Psoas muscle (tissue), 8 donors: ENCODE measurements around the gene TLK2. TPM values are rescaled to one million over a fixed set of nuclear protein-coding genes. Genes with fewer than 3 reads are reported as not detected.

Experiments
- ATAC-seq, 4 donors: fragments of 200-7000 bp; cut with Tn5 transposase; one replicate each; pipeline ENCODE4 v1.9.1; 2020; ENCODE audit warnings: moderate library complexity in 3 of 4, mild to moderate bottlenecking in 2 of 4
- DNase-seq, 2 donors: peaks; one replicate each; pipeline ENCODE4 v3.0.0-alpha.2; 2020
- H3K27ac ChIP-seq: fragments of 200-600 bp; one replicate; pipeline ENCODE4 v1.8.0; 2022
- H3K27me3 ChIP-seq, 3 donors: fragments of 200-600 bp in 1 of 3; one replicate each; pipeline versions ENCODE4 v1.6.1 to v1.8.0; 2013 to 2022; ENCODE audit warnings: low read length in 2 of 3, mild to moderate bottlenecking in 2 of 3, moderate library complexity in 1 of 3; ENCODE audit not compliant: insufficient read depth in 3 of 3
- H3K36me3 ChIP-seq, 2 donors: fragments of 200-600 bp in 1 of 2; one replicate each; pipeline versions ENCODE4 v1.6.1 to v1.8.0; 2013 to 2022; ENCODE audit warnings: low read depth in 1 of 2, mild to moderate bottlenecking in 1 of 2, moderate library complexity in 1 of 2; ENCODE audit not compliant: insufficient read depth in 1 of 2
- H3K4me1 ChIP-seq: fragments of 200-600 bp; one replicate; pipeline ENCODE4 v1.8.0; 2022
- H3K4me3 ChIP-seq: fragments of 200-600 bp; one replicate; pipeline ENCODE4 v1.8.0; 2022; ENCODE audit warnings: mild to moderate bottlenecking
- H3K9me3 ChIP-seq: fragments of 200-600 bp; one replicate; pipeline ENCODE4 v1.8.0; 2022
- CTCF ChIP-seq: fragments of 200-600 bp; IDR thresholded peaks from one replicate; pipeline ENCODE4 v1.8.0; 2022; ENCODE audit warnings: antibody characterized with exemption
- WGBS, 3 donors: extraction: QIAGEN DNeasy Blood & Tissue Kit; methylation state at CpG; one replicate each; pipeline versions ENCODE4 v1.1.6 to v1.1.7; 2013; 5-methylcytosine and 5-hydroxymethylcytosine counted together
- intact Hi-C, 2 donors: fragments of 100-400 bp; cut with DNase I; formaldehyde crosslinking; loops; one replicate each; pipeline versions ENCODE4 v1.11.0 to v1.14.2; 2022
- polyA plus RNA-seq, 3 donors: library from polyadenylated mRNA; stranded (reverse); fragments of 200-250 nt; gene quantifications; one replicate each; pipeline ENCODE4 v1.2.3, GENCODE V29; 2013
- total RNA-seq, 4 donors: library from RNA; stranded (reverse); fragmentation: NEBNext Ultra II Directional in 2 of 4; extraction: Animal tissue kit (Norgen Biotek cat#: 25700) in 2 of 4; gene quantifications; one replicate each; pipeline versions ENCODE4 v1.2.1 to v1.2.4, GENCODE V29; 2021 to 2023
- donor health status: healthy with polysubstance abuse.
- donor health status: DM: no; HTN: no; CAD: no; lungs with moderate emphysema.
- donor health status: Bipolar disorder and iron deficiency.
- donor health status: healthy.
- donor health status: DM: yes; HTN: yes; CAD: no.
- donor health status: DM: no; HTN: no; CAD: no.
- donor health status: DM: no; HTN: no; CAD: no.
- donor health status: DM: yes; HTN: yes; CAD: no.

The TLK2 gene
- total and polyA plus RNA-seq, 7 donors, result 23.1 to 51.9 (median 40.2) TPM

DNA sequence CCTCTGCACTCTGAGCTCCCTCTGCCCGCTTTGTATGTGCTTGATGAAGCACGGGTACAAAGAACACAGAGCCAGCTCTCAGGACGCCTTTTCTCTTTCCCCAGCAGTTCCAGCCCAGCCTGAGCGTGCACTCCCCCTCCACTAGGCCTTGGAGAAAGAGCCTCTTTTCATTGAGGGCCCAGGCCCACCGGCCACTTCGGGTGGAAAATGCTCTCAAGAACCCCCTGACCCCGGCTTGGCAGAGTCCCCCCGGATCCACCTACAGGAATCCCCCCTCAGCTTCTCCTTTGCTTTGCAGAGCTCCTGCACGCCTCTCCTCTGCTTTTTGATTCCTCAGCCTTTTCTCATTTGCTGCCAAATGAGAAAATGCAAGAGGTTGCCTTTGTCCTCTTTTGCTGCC, 179.1 kb downstream of the TLK2 start:
- no peak for ATAC-seq

DNA sequence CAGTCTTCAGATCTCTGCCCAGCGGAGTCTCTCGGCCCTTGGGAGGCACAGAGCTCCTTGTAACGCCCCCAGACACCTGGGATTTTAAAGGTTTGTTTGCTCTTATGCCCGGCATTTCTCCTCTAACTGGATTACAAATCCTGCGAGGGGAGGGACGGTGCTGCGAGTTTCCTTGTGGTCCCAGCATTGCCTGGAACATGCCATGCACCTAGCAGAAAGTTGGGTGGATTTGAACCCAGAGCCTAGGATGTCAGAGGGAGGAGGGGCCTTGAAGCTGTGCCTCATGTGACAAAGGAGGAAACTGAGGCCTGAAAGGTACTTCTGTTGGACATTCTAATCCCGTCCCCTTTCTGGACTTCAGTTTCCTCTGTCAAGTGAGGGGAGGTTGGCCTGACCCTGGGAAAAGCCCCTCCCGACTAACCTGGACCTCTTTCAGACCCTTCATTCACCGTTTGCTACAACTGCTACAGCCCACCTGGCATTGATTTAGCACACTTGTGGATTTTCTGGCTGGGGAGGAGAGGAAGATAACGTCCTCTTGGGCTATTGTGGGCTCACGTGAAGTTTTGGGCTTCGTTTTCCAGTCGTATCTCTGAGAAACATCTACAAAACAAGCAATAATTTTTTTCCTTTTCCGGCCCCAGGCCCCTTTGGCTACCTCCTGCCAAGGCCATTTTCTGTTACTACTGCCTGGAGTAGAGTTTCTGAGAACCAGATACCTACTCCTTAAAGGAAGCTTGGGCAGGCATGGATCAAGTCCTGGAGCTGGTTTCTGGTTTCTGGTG, 179.7 kb downstream of the TLK2 start:
- Histone ChIP-seq H3K36me3 (no peaks in the 10 kb centered on the region), H3K27ac (no peak overlapping the region), H3K27me3 (peaks cover 0 to 5% (median 0%) of the 10 kb centered on the region in 3 donors), H3K9me3 (peaks cover 8% of the 10 kb centered on the region), H3K4me1 (peaks cover 8% of the 10 kb centered on the region), H3K4me3 (no peak overlapping the region)
- TF ChIP-seq CTCF, result no peak
- intact Hi-C loops, result no loop called here
- ATAC-seq (no peak), DNase-seq (peak; percentile 1 to 6)
- WGBS, 3 donors, result 81 to 82% (median 82%) methylated on average over 15 of the region's 15 CpGs

More for the DNA sequence above, 179.1 kb downstream of the TLK2 start:
- 88 to 92% (median 90%) methylated on average over 9 of the region's 9 CpGs for WGBS, 3 donors
- H3K36me3 ChIP-seq, result no peaks in the 10 kb centered on the region
- TF ChIP-seq CTCF, result no peak
- peaks cover 8% of the 10 kb centered on the region for H3K9me3 ChIP-seq
- peak; percentile 12 to 52 for DNase-seq
- intact Hi-C loops, result no loop called here
- H3K27me3 ChIP-seq, result peaks cover 0 to 12% (median 0%) of the 10 kb centered on the region in 3 donors
- peaks cover 14% of the 10 kb centered on the region for H3K4me1 ChIP-seq
- no peak overlapping the region for H3K4me3 ChIP-seq
- no peak overlapping the region for H3K27ac ChIP-seq

GRCh38 chr17:62660629-62661118, 182.0 kb downstream of the TLK2 start:
- intact Hi-C loops, result no loop called here
- Histone ChIP-seq H3K9me3 (peaks cover 8% of the 10 kb centered on the region), H3K4me3 (no peak overlapping the region), H3K27ac (no peak overlapping the region), H3K4me1 (no peaks in the 10 kb centered on the region), H3K36me3 (no peaks in the 10 kb centered on the region), H3K27me3 (peaks cover 0 to 2% (median 0%) of the 10 kb centered on the region in 3 donors)
- 95 to 97% (median 95%) methylated on average over 2 of the region's 2 CpGs for WGBS, 3 donors
- ATAC-seq (no peak), DNase-seq (no peak)
- TF ChIP-seq CTCF, result no peak

- WGBS, 3 donors, result 100% methylated on average over 1 of the region's 1 CpG
- peaks cover 8% of the 10 kb centered on the region for H3K9me3 ChIP-seq
- no peak overlapping the region for H3K27ac ChIP-seq
- intact Hi-C loops, result no loop called here
- no peak overlapping the region for H3K4me3 ChIP-seq
- no peak for TF ChIP-seq CTCF
- H3K4me1 ChIP-seq, result no peaks in the 10 kb centered on the region
- no peaks in the 10 kb centered on the region for H3K36me3 ChIP-seq
- DNase-seq, result no peak
- ATAC-seq, result no peak
- peaks cover 0 to 4% (median 0%) of the 10 kb centered on the region in 3 donors for H3K27me3 ChIP-seq
Observed at GRCh38 chr17:62661337-62661736, 182.7 kb downstream of the TLK2 start.
